ENCODE results near the gene NQO2. TPM values are rescaled to one million over a fixed set of nuclear protein-coding genes. Genes with fewer than 3 reads are reported as not detected.

The NQO2 gene
- total RNA-seq, 1 donor from 2014 or later, result 5.7 TPM

DNA sequence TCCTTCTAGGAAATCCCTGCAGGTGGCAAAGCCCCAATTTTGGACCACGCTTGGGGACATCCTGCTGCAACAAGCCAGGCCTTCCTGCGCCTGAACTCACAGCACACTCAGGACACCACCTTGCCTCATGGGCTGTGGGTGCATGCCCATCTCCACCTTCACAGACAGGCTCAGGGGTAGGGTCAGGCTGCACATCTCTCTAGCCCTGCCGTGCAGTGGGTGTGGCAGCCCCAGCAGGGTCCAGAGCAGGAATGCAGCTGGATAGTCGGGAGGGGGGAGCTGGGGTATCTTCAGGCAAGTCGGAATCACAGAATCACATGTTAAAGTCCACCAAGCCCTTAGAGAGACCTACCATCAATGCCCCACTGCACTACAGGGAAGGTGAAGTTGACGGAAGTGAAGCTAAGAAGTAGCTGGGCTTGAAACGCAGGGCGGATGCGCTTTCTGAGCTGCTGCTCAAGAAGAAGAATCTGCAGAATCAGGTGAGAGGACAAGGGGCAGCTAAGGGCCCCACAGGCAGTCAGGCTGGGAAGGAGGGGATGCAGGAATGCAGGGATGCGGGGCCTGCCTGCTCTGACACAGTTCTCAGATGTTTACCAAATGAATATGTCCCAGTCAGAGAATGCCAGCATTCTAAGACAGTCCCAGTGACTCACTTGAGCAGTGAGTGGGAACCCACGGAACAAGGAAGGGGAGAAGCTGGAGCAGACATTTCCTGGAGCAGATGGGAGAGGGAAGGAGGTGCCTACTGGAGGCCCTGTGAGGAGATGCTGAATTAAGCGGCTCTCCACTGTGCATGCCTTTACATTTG is 39.6 kb upstream of the NQO2 start:
- H3K36me3 ChIP-seq (ENCODE audit: control insufficient read depth in 3 of 3, insufficient read depth in 3 of 3, low read length in 3 of 3), result peaks cover 4 to 12% (median 5%) of the 10 kb centered on the region in 3 donors
- H3K4me3 ChIP-seq (ENCODE audit: low read length in 3 of 3), result no peak overlapping the region
- H3K4me1 ChIP-seq (ENCODE audit: control insufficient read depth in 3 of 3, insufficient read depth in 3 of 3, low read length in 3 of 3), result peaks cover 41 to 57% (median 54%) of the 10 kb centered on the region in 3 donors
- no peak overlapping the region for H3K9ac ChIP-seq (ENCODE audit: low read depth in 1 of 3, low read length in 3 of 3)
- no peaks in the 10 kb centered on the region for H3K27me3 ChIP-seq (ENCODE audit: control insufficient read depth in 3 of 3, insufficient read depth in 3 of 3, low read length in 3 of 3)
- no peaks in the 10 kb centered on the region for H3K9me3 ChIP-seq (ENCODE audit: control insufficient read depth in 3 of 3, low read length in 3 of 3)
- H3K27ac ChIP-seq (ENCODE audit: low read depth, low read length), result no peak overlapping the region

DNA sequence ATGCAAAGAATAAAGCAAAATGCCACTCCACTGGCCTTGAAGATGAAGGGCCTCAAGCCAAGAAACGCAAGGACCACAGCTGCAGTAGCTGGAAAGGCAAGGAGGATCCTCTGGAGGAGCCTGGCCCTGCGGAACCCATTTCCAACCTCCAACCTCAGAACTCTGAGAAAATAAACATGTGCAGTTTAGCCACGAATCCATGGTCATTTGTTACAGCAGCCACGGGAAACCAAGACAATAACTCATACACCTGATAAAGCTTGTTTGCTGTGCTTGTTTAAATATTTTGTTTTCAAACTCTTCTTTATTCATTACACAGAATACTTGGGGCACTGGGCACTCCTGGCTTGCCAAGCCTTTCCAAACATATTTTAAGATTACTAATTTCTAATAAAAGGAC is 38.8 kb upstream of the NQO2 start:
- no peaks in the 10 kb centered on the region for H3K9me3 ChIP-seq (ENCODE audit: control insufficient read depth in 3 of 3, low read length in 3 of 3)
- H3K36me3 ChIP-seq (ENCODE audit: control insufficient read depth in 3 of 3, insufficient read depth in 3 of 3, low read length in 3 of 3), result peaks cover 0 to 9% (median 5%) of the 10 kb centered on the region in 3 donors
- no peak overlapping the region for H3K4me3 ChIP-seq (ENCODE audit: low read length in 3 of 3)
- no peak overlapping the region for H3K9ac ChIP-seq (ENCODE audit: low read depth in 1 of 3, low read length in 3 of 3)
- H3K4me1 ChIP-seq (ENCODE audit: control insufficient read depth in 3 of 3, insufficient read depth in 3 of 3, low read length in 3 of 3), result peaks cover 41 to 57% (median 54%) of the 10 kb centered on the region in 3 donors
- H3K27me3 ChIP-seq (ENCODE audit: control insufficient read depth in 3 of 3, insufficient read depth in 3 of 3, low read length in 3 of 3), result no peaks in the 10 kb centered on the region
- no peak overlapping the region for H3K27ac ChIP-seq (ENCODE audit: low read depth, low read length)

DNA sequence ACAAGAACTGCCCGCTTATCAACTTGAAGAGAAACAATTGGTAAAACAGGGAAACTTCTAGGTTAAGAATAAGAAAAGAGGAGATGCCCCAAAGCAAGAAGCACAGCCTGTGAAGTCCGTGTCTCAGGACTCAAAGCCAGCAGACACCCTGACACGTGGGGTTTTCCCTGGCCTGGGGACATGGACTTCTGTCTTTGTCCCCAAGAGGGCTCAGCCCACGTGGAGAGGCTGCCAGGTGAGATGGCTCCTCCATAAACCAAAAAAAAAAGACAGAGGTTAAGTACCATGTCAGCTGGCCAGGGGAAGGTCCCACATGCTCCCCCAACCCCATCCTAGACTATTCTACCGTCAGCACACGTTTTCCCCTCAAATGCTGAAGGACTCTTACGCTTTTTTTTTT is 38.2 kb upstream of the NQO2 start:
- Histone ChIP-seq H3K27me3 (ENCODE audit: control insufficient read depth in 3 of 3, insufficient read depth in 3 of 3, low read length in 3 of 3) (no peaks in the 10 kb centered on the region), H3K27ac (ENCODE audit: low read depth, low read length) (no peak overlapping the region), H3K4me1 (ENCODE audit: control insufficient read depth in 3 of 3, insufficient read depth in 3 of 3, low read length in 3 of 3) (peaks cover 41 to 57% (median 54%) of the 10 kb centered on the region in 3 donors), H3K4me3 (ENCODE audit: low read length in 3 of 3) (no peak overlapping the region), H3K9me3 (ENCODE audit: control insufficient read depth in 3 of 3, low read length in 3 of 3) (no peaks in the 10 kb centered on the region), H3K36me3 (ENCODE audit: control insufficient read depth in 3 of 3, insufficient read depth in 3 of 3, low read length in 3 of 3) (peaks cover 0 to 9% (median 5%) of the 10 kb centered on the region in 3 donors), H3K9ac (ENCODE audit: low read depth in 1 of 3, low read length in 3 of 3) (peak overlapping the region in 1 of 3 donors; percentile 25)

DNA sequence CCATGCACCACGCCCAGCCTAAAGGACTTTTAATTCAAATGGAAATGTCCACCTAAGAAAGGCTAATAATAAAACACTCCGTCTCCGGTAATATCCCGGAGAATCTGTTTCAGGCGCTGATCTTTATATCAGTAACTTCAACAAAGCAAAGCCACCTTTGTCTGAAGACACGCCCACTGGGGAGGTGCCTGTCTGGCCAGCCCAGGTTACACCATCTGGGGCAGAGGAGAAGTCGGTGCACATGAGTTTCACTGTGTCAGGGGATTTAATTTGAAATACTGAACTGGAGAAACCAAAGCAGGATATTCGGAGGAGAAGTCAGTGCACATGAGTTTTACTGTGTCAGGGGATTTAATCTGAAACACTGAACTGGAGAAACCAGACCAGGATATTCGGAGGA is 37.7 kb upstream of the NQO2 start:
- Histone ChIP-seq H3K27me3 (ENCODE audit: control insufficient read depth in 3 of 3, insufficient read depth in 3 of 3, low read length in 3 of 3) (no peaks in the 10 kb centered on the region), H3K36me3 (ENCODE audit: control insufficient read depth in 3 of 3, insufficient read depth in 3 of 3, low read length in 3 of 3) (peaks cover 0 to 9% (median 5%) of the 10 kb centered on the region in 3 donors), H3K4me1 (ENCODE audit: control insufficient read depth in 3 of 3, insufficient read depth in 3 of 3, low read length in 3 of 3) (peaks cover 40 to 54% (median 51%) of the 10 kb centered on the region in 3 donors), H3K4me3 (ENCODE audit: low read length in 3 of 3) (no peak overlapping the region), H3K27ac (ENCODE audit: low read depth, low read length) (no peak overlapping the region), H3K9ac (ENCODE audit: low read depth in 1 of 3, low read length in 3 of 3) (peak overlapping the region in 1 of 3 donors; percentile 25), H3K9me3 (ENCODE audit: control insufficient read depth in 3 of 3, low read length in 3 of 3) (no peaks in the 10 kb centered on the region)

DNA sequence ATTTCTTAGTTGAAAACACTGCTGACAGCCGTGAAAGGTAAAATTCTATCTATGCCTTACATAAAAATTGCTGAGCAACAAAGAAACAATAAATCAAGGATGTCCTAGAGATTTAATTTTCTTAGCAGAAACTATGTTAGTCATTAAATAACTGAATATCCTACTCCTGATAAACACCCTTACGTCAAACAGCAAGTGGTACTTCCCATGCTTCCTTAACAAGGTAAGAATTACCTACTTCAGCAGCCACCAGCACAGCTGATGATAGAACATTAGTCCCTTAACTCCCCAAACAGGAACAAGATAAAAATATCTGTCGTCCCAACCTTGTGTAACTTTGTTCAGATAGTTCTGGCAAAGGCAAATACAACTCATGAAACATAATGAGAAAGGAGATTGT is 37.1 kb upstream of the NQO2 start:
- Histone ChIP-seq H3K36me3 (ENCODE audit: control insufficient read depth in 3 of 3, insufficient read depth in 3 of 3, low read length in 3 of 3) (peaks cover 0 to 9% (median 5%) of the 10 kb centered on the region in 3 donors), H3K9ac (ENCODE audit: low read depth in 1 of 3, low read length in 3 of 3) (no peak overlapping the region), H3K27ac (ENCODE audit: low read depth, low read length) (no peak overlapping the region), H3K27me3 (ENCODE audit: control insufficient read depth in 3 of 3, insufficient read depth in 3 of 3, low read length in 3 of 3) (no peaks in the 10 kb centered on the region), H3K4me1 (ENCODE audit: control insufficient read depth in 3 of 3, insufficient read depth in 3 of 3, low read length in 3 of 3) (peaks cover 37 to 48% (median 44%) of the 10 kb centered on the region in 3 donors), H3K4me3 (ENCODE audit: low read length in 3 of 3) (no peak overlapping the region), H3K9me3 (ENCODE audit: control insufficient read depth in 3 of 3, low read length in 3 of 3) (no peaks in the 10 kb centered on the region)

DNA sequence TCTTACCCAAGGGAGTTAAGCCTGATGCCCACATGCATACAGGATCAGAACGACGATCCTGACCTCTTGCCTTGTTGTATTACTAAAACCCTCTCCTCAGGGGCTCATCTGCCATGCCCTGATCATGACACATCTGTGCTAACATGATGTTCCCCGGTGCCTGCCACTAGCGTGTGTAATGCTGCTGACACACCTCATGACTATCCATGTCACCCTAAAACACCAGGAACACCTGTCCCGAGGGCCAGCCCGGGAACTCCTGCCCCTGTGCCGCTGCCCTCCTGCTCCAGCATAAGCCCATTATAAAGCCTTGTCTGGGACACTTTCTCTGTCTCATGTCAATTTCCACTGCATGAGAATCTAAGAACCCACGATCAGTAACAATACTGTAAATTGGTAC is 35.9 kb upstream of the NQO2 start:
- no peak overlapping the region for H3K4me3 ChIP-seq (ENCODE audit: low read length in 3 of 3)
- peaks cover 26 to 37% (median 33%) of the 10 kb centered on the region in 3 donors for H3K4me1 ChIP-seq (ENCODE audit: control insufficient read depth in 3 of 3, insufficient read depth in 3 of 3, low read length in 3 of 3)
- H3K9ac ChIP-seq (ENCODE audit: low read depth in 1 of 3, low read length in 3 of 3), result no peak overlapping the region
- H3K36me3 ChIP-seq (ENCODE audit: control insufficient read depth in 3 of 3, insufficient read depth in 3 of 3, low read length in 3 of 3), result peaks cover 0 to 4% (median 3%) of the 10 kb centered on the region in 3 donors
- no peaks in the 10 kb centered on the region for H3K27me3 ChIP-seq (ENCODE audit: control insufficient read depth in 3 of 3, insufficient read depth in 3 of 3, low read length in 3 of 3)
- H3K27ac ChIP-seq (ENCODE audit: low read depth, low read length), result no peak overlapping the region
- H3K9me3 ChIP-seq (ENCODE audit: control insufficient read depth in 3 of 3, low read length in 3 of 3), result no peaks in the 10 kb centered on the region

DNA sequence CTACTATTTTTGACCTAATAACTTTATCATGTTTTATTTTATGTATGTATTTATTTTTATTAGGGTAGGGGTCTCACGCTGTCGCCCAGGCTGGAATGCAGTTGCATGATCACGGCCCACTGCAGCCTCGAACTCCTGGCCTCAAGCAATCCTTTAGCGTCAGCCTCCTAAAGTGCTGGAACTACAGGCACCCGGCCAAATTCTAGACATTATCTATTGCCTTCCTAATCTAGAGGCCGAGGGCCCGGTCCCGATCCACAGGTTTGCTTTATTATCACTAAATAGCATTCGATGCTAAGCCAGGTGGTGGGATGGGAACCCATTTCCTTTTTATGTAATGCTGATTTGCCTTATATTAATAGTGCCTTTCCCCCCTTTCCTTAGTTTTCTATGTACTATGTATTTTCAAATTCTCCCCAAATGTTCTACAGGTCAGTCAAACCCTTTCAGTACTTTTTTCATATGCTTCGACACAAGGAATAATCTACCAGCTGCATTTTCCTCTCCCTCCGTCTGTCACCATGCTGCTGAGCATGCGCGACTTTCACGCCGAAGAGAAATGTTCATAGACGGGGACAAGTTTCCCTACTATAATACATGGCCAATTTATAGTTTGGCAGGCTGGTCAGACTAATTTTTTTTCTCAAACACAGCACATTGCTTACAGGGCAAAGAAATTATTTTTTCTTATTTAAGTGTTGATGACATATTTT is 34.7 kb upstream of the NQO2 start:
- H3K36me3 ChIP-seq (ENCODE audit: control insufficient read depth in 3 of 3, insufficient read depth in 3 of 3, low read length in 3 of 3), result no peaks in the 10 kb centered on the region
- H3K27ac ChIP-seq (ENCODE audit: low read depth, low read length), result no peak overlapping the region
- H3K27me3 ChIP-seq (ENCODE audit: control insufficient read depth in 3 of 3, insufficient read depth in 3 of 3, low read length in 3 of 3), result no peaks in the 10 kb centered on the region
- H3K9ac ChIP-seq (ENCODE audit: low read depth in 1 of 3, low read length in 3 of 3), result no peak overlapping the region
- no peaks in the 10 kb centered on the region for H3K9me3 ChIP-seq (ENCODE audit: control insufficient read depth in 3 of 3, low read length in 3 of 3)
- H3K4me1 ChIP-seq (ENCODE audit: control insufficient read depth in 3 of 3, insufficient read depth in 3 of 3, low read length in 3 of 3), result peaks cover 25 to 36% (median 27%) of the 10 kb centered on the region in 3 donors
- no peak overlapping the region for H3K4me3 ChIP-seq (ENCODE audit: low read length in 3 of 3)

DNA sequence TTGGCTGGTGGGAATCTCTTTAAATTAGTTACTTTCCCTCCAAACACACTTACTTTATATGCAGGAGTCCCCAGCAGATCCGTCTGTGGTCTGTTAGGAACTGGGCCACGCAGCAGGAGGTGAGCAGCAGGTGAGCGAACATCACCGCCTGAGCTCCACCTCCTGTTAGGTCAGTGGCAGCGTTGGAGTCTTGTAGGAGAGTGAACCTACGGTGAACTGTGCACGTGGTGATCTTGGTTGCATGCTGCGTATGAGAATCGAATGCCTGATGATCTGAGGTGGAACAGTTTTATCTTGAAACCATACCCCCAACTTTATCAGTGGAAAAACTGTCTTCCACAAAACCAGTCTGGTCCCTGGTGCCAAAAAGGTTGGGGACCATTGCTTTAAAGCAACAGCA is 33.3 kb upstream of the NQO2 start:
- Histone ChIP-seq H3K36me3 (ENCODE audit: control insufficient read depth in 3 of 3, insufficient read depth in 3 of 3, low read length in 3 of 3) (no peaks in the 10 kb centered on the region), H3K4me1 (ENCODE audit: control insufficient read depth in 3 of 3, insufficient read depth in 3 of 3, low read length in 3 of 3) (peaks cover 18 to 34% (median 24%) of the 10 kb centered on the region in 3 donors), H3K9ac (ENCODE audit: low read depth in 1 of 3, low read length in 3 of 3) (no peak overlapping the region), H3K27me3 (ENCODE audit: control insufficient read depth in 3 of 3, insufficient read depth in 3 of 3, low read length in 3 of 3) (no peaks in the 10 kb centered on the region), H3K4me3 (ENCODE audit: low read length in 3 of 3) (no peak overlapping the region), H3K9me3 (ENCODE audit: control insufficient read depth in 3 of 3, low read length in 3 of 3) (no peaks in the 10 kb centered on the region), H3K27ac (ENCODE audit: low read depth, low read length) (no peak overlapping the region)

DNA sequence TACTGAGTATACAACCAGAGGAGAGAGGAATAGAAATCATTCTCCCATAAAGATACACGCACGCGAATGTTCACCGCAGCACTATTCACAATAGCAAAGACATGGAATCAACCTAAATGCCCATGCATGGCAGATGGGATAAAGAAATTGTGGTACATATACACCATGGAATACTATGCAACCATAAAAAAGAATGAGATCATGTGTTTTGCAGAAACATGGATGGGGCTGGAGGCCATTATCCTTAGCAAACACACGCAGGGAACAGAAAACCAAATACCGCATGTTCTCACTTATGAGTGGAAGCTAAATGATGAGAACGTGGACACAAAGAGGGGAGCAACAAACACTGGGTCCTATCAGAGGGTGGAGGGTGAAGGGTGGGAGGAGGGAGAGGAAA is 31.8 kb upstream of the NQO2 start:
- Histone ChIP-seq H3K9me3 (ENCODE audit: control insufficient read depth in 3 of 3, low read length in 3 of 3) (no peaks in the 10 kb centered on the region), H3K4me1 (ENCODE audit: control insufficient read depth in 3 of 3, insufficient read depth in 3 of 3, low read length in 3 of 3) (peaks cover 11 to 20% (median 18%) of the 10 kb centered on the region in 3 donors), H3K9ac (ENCODE audit: low read depth in 1 of 3, low read length in 3 of 3) (no peak overlapping the region), H3K27ac (ENCODE audit: low read depth, low read length) (no peak overlapping the region), H3K27me3 (ENCODE audit: control insufficient read depth in 3 of 3, insufficient read depth in 3 of 3, low read length in 3 of 3) (no peaks in the 10 kb centered on the region), H3K4me3 (ENCODE audit: low read length in 3 of 3) (no peak overlapping the region), H3K36me3 (ENCODE audit: control insufficient read depth in 3 of 3, insufficient read depth in 3 of 3, low read length in 3 of 3) (no peaks in the 10 kb centered on the region)

DNA sequence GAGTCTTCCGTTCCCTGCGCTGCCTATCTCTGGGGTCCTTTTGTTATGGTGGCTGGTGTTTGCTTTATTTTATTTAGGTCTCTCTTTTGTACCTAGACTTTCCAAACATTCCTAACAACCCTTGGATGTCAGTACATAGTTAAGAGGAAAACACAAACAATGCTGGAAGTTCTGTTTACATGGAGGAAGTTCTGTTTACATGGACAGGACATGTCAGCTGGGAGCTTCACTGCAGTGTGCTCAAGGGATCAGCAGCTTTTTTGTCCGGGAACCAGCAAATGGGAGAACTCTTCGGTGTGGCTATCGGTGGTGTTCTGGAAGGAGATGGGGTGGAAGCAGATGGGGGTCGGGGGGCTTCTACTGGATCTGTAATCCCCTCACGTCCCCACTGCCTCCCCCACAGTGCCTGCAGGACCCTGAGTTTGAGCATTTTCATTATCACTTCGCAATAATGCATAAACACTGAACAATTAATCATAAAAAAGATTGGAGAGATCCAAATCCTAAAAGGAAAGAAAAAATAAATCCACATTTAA is 31.0 kb upstream of the NQO2 start:
- Histone ChIP-seq H3K9me3 (ENCODE audit: control insufficient read depth in 3 of 3, low read length in 3 of 3) (no peaks in the 10 kb centered on the region), H3K27ac (ENCODE audit: low read depth, low read length) (no peak overlapping the region), H3K4me1 (ENCODE audit: control insufficient read depth in 3 of 3, insufficient read depth in 3 of 3, low read length in 3 of 3) (peaks cover 11 to 16% (median 15%) of the 10 kb centered on the region in 3 donors), H3K9ac (ENCODE audit: low read depth in 1 of 3, low read length in 3 of 3) (no peak overlapping the region), H3K27me3 (ENCODE audit: control insufficient read depth in 3 of 3, insufficient read depth in 3 of 3, low read length in 3 of 3) (no peaks in the 10 kb centered on the region), H3K36me3 (ENCODE audit: control insufficient read depth in 3 of 3, insufficient read depth in 3 of 3, low read length in 3 of 3) (no peaks in the 10 kb centered on the region), H3K4me3 (ENCODE audit: low read length in 3 of 3) (no peak overlapping the region)

All from skeletal muscle tissue (tissue), 4 donors.